WI38 (cell line): ENCODE data around the gene ZDHHC3.

ENCODE experiments used
- H3K4me3 ChIP-seq: 2 replicates; pipeline ENCODE4 v1.5.1; 2011; ENCODE audit warnings: low read depth, mild to moderate bottlenecking, control low read depth, low read length
- TF ChIP-seq, protein P1 (sequence below): IDR thresholded peaks from 2 replicates; pipeline ENCODE4 v1.5.1; 2012; ENCODE audit warnings: low read depth, mild to moderate bottlenecking, control low read depth, low read length

The ZDHHC3 gene, protein sequence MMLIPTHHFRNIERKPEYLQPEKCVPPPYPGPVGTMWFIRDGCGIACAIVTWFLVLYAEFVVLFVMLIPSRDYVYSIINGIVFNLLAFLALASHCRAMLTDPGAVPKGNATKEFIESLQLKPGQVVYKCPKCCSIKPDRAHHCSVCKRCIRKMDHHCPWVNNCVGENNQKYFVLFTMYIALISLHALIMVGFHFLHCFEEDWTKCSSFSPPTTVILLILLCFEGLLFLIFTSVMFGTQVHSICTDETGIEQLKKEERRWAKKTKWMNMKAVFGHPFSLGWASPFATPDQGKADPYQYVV

DNA sequence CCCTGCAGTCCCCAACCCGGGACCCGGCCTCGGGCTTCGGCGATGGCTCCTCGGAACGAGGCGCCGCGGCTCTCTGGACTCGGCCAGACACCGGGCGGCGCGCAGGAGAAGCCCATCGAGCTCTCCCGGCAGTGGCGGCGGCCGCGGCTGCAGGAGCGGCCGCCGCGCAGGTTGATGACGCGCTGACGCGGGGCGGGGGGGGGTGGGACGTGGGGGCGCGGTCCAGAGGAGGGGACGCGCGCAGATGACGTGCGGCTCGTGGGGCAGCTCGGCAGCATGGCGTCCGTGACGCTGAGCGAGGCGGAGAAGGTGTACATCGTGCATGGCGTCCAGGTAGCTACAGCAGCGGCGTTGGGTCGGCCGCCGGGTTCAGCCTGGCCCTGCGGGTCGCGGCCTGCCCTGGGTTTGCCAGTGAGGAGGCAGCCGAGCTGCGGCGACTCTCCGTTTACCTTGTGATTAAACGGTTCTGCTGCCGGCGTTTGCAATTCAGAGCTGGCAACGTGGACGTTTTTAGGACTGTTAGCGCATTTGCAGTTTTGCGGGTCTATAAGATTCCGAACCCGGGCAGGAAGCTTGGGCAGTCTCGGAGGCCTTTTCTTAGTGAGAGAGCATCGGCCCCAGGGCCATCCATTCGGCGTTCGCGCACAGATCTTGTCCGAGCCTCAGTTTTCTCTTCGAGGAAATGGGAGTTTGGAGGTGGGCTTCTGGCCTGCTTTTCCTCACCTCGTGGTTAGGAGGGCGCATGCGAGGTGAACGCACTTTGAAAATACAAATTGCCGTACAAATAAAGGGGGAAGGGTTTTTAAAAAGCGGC is at the start of gene ZDHHC3, which contains the start of gene EXOSC7:
TSS of gene ZDHHC3 (minus strand) at position 173 of the 814 bp plus-strand sequence. CDS start 16,738 bp downstream, outside the sequence.
TSS of gene EXOSC7 (plus strand) at position 243 of the 814 bp plus-strand sequence. CDS start at position 277, 34 bp downstream.
- peak within 1 kb of the TSS; percentile 95 for H3K4me3 ChIP-seq
- TF ChIP-seq, protein P1, sequence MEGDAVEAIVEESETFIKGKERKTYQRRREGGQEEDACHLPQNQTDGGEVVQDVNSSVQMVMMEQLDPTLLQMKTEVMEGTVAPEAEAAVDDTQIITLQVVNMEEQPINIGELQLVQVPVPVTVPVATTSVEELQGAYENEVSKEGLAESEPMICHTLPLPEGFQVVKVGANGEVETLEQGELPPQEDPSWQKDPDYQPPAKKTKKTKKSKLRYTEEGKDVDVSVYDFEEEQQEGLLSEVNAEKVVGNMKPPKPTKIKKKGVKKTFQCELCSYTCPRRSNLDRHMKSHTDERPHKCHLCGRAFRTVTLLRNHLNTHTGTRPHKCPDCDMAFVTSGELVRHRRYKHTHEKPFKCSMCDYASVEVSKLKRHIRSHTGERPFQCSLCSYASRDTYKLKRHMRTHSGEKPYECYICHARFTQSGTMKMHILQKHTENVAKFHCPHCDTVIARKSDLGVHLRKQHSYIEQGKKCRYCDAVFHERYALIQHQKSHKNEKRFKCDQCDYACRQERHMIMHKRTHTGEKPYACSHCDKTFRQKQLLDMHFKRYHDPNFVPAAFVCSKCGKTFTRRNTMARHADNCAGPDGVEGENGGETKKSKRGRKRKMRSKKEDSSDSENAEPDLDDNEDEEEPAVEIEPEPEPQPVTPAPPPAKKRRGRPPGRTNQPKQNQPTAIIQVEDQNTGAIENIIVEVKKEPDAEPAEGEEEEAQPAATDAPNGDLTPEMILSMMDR: no peak

DNA sequence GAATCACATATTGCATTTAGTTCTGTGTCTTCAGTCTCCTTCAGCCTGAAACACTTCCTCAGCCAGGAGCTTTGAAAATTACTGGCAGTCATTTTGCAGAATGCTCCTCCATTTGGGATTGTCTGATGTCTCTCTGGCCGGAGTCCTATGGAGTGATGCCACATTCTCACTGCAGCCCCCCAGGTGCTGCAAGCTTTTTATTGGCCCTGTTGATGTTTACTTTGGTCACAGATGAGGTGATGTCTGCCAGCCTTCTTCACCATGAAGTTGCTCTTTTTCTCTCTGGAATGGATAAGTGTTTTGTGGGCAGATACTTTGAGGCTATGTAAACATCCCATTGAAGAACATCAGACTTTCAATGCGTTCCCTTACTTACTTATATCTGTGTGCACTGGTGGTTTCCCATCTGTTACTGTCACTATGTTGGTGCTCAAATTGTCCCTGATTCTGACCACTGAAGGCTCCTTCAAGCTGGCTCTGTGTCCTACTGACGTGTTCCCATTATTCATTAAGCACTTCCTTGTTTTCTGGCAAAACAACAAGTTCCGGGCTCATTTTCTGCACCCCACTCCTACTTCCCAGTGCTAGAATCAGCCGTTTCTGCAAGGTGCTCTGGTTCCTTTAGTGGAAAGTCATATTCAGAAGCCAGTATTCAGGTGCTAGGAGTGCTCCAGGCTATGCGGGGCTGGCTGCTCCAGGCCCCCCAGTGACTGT is 48.7 kb upstream of the ZDHHC3 start:
- TF ChIP-seq, protein P1: no peak
- no peak overlapping the region for H3K4me3 ChIP-seq

DNA sequence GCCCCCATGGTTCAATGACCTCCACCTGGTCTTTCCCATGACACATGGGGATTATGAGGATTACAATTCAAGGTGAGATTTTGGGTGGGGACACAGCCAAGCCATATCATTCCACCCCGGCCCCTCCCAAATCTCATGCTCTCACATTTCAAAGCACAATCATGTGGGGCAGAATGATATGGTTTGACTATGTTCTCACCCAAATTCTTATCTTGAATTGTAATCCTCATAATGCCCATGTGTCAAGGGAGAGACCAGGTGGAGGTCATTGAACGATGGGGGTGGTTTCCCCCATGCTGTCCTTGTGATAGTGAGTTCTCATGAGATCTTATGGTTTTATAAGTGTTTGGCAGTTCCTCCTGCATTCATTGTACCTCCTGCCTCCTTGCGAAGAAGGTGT is 47.7 kb upstream of the ZDHHC3 start:
- no peak overlapping the region for H3K4me3 ChIP-seq
- TF ChIP-seq, protein P1: no peak

DNA sequence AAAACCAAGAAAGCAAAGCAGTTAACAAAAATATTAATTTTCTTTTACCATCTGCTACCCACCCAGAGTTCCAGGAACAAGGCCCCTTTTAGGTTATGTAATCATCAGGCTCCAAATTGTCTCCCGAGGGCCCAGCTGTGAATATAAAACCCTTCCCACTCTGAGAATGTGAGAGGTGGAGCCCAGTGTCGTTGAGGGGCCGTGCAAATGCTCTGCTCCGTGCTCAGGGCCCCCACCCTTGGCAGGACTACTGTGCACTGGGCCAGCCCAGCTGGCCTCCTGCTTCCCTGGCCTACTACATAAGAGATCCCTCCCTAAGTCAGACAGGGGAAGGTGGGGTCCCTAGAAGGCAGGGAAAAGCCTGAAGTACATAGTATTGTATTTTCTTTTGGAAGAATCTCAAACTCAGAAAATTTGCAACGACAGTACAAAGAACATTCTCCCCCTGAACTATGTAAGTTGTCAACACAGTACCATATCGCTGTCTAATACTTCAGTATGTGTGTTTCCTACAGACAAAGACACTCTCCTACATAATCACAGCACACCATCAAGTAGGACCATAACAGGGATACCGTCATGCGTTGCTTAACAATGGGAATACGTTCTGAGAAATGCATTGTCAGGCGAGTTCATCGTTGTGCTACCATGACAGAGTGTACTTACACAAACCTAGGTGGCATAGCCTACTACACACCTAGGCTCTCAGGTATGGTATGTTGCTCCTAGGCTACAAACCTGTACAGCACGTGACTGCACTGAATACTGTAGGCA is 45.7 kb upstream of the ZDHHC3 start:
- TF ChIP-seq, protein P1: no peak
- H3K4me3 ChIP-seq: no peak overlapping the region

DNA sequence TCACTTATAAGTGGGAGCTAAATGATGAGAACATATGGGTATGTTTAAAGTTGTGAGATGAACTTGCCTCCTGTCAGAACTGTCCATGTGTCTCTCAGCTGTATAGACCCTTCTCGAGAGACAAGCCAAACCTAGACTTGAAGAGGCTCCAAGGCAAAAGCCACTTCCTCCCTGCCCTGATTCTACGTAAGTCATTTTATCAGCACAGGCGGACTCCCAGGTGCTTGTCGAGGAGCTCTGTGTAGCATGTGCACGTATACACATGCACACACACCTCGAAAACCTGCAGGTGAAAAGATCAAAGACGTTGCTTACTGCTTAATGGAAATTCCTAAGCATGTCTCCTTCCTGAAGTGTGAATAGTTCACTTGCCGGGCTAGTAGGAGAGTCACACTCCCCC is 44.6 kb upstream of the ZDHHC3 start:
- no peak overlapping the region for H3K4me3 ChIP-seq
- TF ChIP-seq, protein P1: no peak

DNA sequence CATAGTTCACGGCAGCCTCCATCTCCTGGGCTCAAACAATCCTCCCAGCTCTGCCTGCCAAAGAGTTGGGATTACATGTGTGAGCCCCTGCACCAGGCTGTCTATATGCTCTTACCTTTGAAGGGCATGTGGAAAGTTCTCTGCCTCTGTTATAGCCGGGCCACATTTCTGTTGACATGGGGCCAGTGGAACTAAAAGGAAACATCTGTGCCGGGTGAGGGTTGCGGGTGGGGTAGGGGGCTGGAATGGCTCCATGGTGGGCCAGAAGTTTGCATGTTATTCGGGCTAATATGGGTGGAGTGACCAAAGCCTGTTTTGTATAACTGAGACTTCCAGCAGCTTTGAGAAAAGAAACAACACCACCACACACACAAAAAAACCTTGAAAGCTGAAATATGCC is 41.8 kb upstream of the ZDHHC3 start:
- H3K4me3 ChIP-seq: no peak overlapping the region
- TF ChIP-seq, protein P1: no peak
